ENCODE measurements around the gene KIF23.

DNA sequence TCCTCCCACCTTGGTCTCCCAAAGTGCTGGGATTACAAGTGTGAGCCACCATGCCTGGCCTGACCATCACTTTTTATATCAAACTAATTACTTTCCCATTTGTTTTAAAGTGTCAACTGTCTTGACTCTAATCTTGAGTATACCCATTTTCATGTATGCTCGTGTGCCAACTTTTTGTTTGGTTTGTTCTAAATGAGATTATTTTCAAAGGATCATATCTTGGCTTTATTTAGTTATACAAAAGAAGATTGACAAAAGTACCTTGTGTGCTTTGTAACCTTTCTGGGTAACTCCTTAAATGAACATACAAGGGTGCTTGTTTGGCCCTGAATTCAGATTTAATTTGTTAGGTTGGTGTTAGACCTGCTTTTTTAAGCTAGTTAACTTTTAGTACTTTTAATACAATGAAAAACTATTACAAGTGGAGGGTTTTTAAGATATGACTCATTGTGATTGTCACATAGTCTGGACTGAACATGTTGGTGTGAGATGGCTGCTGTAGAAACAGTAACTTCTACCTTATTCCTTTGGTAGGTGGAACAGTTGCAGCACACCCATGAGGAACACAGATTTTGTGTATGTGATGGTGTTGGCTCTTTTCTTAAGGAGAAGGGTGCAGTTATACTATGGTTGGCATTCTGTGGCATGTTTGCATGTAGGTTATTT lies 10.7 kb downstream of the KIF23 start:
- TF ChIP-seq, protein P1, sequence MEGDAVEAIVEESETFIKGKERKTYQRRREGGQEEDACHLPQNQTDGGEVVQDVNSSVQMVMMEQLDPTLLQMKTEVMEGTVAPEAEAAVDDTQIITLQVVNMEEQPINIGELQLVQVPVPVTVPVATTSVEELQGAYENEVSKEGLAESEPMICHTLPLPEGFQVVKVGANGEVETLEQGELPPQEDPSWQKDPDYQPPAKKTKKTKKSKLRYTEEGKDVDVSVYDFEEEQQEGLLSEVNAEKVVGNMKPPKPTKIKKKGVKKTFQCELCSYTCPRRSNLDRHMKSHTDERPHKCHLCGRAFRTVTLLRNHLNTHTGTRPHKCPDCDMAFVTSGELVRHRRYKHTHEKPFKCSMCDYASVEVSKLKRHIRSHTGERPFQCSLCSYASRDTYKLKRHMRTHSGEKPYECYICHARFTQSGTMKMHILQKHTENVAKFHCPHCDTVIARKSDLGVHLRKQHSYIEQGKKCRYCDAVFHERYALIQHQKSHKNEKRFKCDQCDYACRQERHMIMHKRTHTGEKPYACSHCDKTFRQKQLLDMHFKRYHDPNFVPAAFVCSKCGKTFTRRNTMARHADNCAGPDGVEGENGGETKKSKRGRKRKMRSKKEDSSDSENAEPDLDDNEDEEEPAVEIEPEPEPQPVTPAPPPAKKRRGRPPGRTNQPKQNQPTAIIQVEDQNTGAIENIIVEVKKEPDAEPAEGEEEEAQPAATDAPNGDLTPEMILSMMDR (IDR thresholded peaks at IDR 0.05): no peak
- TF ChIP-seq POLR2A (IDR thresholded peaks at IDR 0.05): no peak
- TF ChIP-seq POLR2AphosphoS5 (IDR thresholded peaks at IDR 0.05): no peak
- no peak for TF ChIP-seq EP300 (IDR thresholded peaks at IDR 0.05; ENCODE audit: low read depth)

Measured in transverse colon (tissue), 4 donors.